ENCODE data around the gene CLC. TPM values are rescaled to one million over a fixed set of nuclear protein-coding genes. Genes with fewer than 3 reads are reported as not detected.

Gene CLC
- total RNA-seq, 4 donors from 2014 or later, result not detected

DNA sequence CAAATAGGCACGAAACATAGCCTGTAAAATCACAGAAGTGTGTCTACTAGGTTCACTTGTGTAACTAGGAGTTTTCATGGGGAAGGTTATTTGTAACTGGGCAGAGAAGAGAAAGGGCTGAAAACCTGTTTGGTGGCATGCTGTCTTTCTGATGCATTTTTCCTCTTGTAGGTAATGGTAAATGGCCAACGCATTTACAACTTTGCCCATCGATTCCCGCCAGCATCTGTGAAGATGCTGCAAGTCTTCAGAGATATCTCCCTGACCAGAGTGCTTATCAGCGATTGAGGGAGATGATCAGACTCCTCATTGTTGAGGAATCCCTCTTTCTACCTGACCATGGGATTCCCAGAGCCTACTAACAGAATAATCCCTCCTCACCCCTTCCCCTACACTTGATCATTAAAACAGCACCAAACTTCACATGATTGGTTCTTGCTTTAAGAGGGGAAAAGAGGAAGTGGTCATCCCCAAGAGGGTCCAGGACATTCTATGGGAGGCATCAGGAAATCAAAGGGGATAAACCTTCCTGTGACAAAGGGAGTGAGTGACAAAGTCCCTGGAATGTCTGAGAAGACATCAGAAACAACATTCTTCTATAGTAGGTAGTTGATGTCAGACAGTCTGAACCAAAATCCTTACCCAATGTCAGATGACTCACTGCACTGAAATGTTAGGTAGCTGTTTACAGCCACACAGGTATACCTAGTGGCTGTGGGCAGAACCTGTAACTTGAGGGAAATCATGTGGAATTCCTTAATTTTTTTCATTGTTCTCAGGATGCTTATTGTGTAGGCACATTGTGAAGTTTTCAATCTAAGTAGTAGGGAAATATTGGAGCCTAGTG lies 28.6 kb downstream of the CLC start:
- no peak for DNase-seq
- intact Hi-C loops (cut with DNase I; ENCODE audit: low total_unique reads), result no loop called here
- Histone ChIP-seq H3K27ac (no peak overlapping the region), H3K27me3 (peaks cover 8% of the 10 kb centered on the region), H3K9me3 (no peaks in the 10 kb centered on the region), H3K36me3 (no peaks in the 10 kb centered on the region), H3K4me3 (no peak overlapping the region), H3K4me1 (no peaks in the 10 kb centered on the region)
- no peak for TF ChIP-seq POLR2A (IDR thresholded peaks at IDR 0.05)
- no peak for TF ChIP-seq EP300 (IDR thresholded peaks at IDR 0.05; ENCODE audit: low read depth)
- TF ChIP-seq, protein P1, sequence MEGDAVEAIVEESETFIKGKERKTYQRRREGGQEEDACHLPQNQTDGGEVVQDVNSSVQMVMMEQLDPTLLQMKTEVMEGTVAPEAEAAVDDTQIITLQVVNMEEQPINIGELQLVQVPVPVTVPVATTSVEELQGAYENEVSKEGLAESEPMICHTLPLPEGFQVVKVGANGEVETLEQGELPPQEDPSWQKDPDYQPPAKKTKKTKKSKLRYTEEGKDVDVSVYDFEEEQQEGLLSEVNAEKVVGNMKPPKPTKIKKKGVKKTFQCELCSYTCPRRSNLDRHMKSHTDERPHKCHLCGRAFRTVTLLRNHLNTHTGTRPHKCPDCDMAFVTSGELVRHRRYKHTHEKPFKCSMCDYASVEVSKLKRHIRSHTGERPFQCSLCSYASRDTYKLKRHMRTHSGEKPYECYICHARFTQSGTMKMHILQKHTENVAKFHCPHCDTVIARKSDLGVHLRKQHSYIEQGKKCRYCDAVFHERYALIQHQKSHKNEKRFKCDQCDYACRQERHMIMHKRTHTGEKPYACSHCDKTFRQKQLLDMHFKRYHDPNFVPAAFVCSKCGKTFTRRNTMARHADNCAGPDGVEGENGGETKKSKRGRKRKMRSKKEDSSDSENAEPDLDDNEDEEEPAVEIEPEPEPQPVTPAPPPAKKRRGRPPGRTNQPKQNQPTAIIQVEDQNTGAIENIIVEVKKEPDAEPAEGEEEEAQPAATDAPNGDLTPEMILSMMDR (IDR thresholded peaks at IDR 0.05), result no peak
- no peak for TF ChIP-seq POLR2AphosphoS5 (IDR thresholded peaks at IDR 0.05)
- in situ Hi-C loops (cut with MboI; ENCODE audit: low pct_ligation_motif_present in 1 of 4, low pct_unique_long_range_greater_than_20kb in 1 of 4, low sequenced_read_pairs in 3 of 4), result no loop called here
- 83 to 88% methylated on average over 5 of the region's 5 CpGs for WGBS, 2 donors (ENCODE audit: low coverage in 1 of 2)

DNA sequence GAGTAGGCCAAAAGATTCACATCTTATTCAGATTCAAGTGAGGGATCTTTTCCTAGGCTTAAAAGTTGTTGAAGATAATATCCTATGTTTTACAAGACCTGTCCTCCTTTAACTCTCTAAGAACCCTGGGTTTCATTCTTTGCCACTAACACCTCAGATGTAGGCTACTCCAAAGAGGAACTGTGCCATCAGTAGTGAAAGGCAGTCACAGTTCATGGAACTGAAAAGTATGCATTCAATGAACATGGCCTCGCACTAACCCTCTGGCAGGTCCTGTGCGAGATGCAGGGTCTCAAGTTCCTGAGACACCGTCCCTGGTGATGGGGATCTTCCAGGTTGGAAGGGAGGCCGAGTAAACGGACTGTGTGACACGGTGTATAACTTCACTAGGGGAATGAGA lies 29.2 kb downstream of the CLC start:
- H3K27me3 ChIP-seq, result peaks cover 8% of the 10 kb centered on the region
- H3K9me3 ChIP-seq, result no peaks in the 10 kb centered on the region
- H3K27ac ChIP-seq, result no peak overlapping the region
- intact Hi-C loops (cut with DNase I; ENCODE audit: low total_unique reads), result no loop called here
- 89 to 100% methylated on average over 3 to 6 of the region's 6 CpGs for WGBS, 2 donors (ENCODE audit: low coverage in 1 of 2)
- H3K4me1 ChIP-seq, result no peaks in the 10 kb centered on the region
- no peak overlapping the region for H3K4me3 ChIP-seq
- no peak for DNase-seq
- TF ChIP-seq POLR2AphosphoS5 (IDR thresholded peaks at IDR 0.05), result no peak
- TF ChIP-seq, protein P1 (IDR thresholded peaks at IDR 0.05), result no peak
- no peak for TF ChIP-seq EP300 (IDR thresholded peaks at IDR 0.05; ENCODE audit: low read depth)
- TF ChIP-seq POLR2A (IDR thresholded peaks at IDR 0.05), result no peak
- in situ Hi-C loops (cut with MboI; ENCODE audit: low pct_ligation_motif_present in 1 of 4, low pct_unique_long_range_greater_than_20kb in 1 of 4, low sequenced_read_pairs in 3 of 4), result no loop called here
- H3K36me3 ChIP-seq, result no peaks in the 10 kb centered on the region

DNA sequence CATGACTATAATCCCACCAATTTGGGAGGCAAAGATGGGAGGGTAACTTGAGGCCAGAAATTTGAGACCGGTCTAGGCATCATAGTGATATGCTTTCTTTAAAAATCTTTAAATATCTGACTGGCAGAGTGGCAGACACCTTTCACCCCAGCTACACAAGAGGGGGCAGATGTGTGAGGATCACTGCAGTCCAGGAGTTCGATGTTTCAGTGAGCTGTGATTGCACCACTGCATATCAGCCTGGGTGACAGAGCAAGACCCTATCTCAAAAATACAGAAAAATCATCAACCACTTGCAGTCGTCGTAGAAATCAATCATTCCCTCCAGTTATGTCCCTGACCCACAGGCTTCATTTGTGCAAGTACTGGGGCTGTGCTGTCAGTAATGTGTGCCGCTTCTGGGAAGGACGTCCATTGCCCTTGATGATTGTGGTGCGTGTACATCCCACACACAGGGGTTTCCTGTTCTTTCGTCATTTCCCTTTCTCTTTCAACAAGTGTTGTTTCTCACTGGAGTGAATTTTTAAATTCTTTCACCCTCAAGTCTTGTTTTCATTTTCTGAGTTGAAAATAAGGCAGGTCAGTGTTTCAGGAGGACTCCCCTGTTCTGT lies 32.1 kb downstream of the CLC start:
- Histone ChIP-seq H3K27me3 (peaks cover 3% of the 10 kb centered on the region), H3K4me3 (no peak overlapping the region), H3K4me1 (no peaks in the 10 kb centered on the region), H3K27ac (no peak overlapping the region), H3K9me3 (no peaks in the 10 kb centered on the region), H3K36me3 (no peaks in the 10 kb centered on the region)
- intact Hi-C loops (cut with DNase I; ENCODE audit: low total_unique reads), result no loop called here
- DNase-seq, result no peak
- in situ Hi-C loops (cut with MboI; ENCODE audit: low pct_ligation_motif_present in 1 of 4, low pct_unique_long_range_greater_than_20kb in 1 of 4, low sequenced_read_pairs in 3 of 4), result no loop called here
- WGBS, 2 donors (ENCODE audit: low coverage in 1 of 2), result 76 to 81% methylated on average over 4 to 8 of the region's 8 CpGs
- TF ChIP-seq EP300 (IDR thresholded peaks at IDR 0.05; ENCODE audit: low read depth), result no peak
- no peak for TF ChIP-seq POLR2A (IDR thresholded peaks at IDR 0.05)
- TF ChIP-seq POLR2AphosphoS5 (IDR thresholded peaks at IDR 0.05), result no peak
- TF ChIP-seq, protein P1 (IDR thresholded peaks at IDR 0.05), result no peak

GRCh38 chr19:39704181-39705044 lies 33.4 kb downstream of the CLC start, which contains the start of gene LGALS14:
Gene LGALS14, plus strand, starts transcription at chr19:39704481. Its CDS starts 48 bp downstream, at chr19:39704529.
- TF ChIP-seq, protein P1 (IDR thresholded peaks at IDR 0.05), result no peak
- TF ChIP-seq EP300 (IDR thresholded peaks at IDR 0.05; ENCODE audit: low read depth) (no peak), POLR2A (IDR thresholded peaks at IDR 0.05) (no peak), POLR2AphosphoS5 (IDR thresholded peaks at IDR 0.05) (no peak)
- Histone ChIP-seq H3K27me3 (peaks cover 9% of the 10 kb centered on the region), H3K9me3 (no peaks in the 10 kb centered on the region), H3K4me3 (no peak within 1 kb of the TSS), H3K4me1 (no peaks in the 10 kb centered on the region), H3K36me3 (no peaks in the 10 kb centered on the region), H3K27ac (no peak within 1 kb of the TSS)
- WGBS, 2 donors (ENCODE audit: low coverage in 1 of 2), result 43 to 50% methylated on average over 1 to 6 of the region's 6 CpGs
- in situ Hi-C loops (cut with MboI; ENCODE audit: low pct_ligation_motif_present in 1 of 4, low pct_unique_long_range_greater_than_20kb in 1 of 4, low sequenced_read_pairs in 3 of 4) (no loop called here), intact Hi-C loops (cut with DNase I; ENCODE audit: low total_unique reads) (no loop called here)
- DNase-seq, result no peak

All from transverse colon (tissue), 4 donors.